UCSD-AML1 (cell line): ENCODE measurements around the gene PPP1R14C.

Experiments used
- DNase-seq: peaks from one replicate; lab custom pipeline; 2025; ENCODE audit not compliant: unreplicated experiment; lab: John Stamatoyannopoulos, UW

The PPP1R14C gene

DNA sequence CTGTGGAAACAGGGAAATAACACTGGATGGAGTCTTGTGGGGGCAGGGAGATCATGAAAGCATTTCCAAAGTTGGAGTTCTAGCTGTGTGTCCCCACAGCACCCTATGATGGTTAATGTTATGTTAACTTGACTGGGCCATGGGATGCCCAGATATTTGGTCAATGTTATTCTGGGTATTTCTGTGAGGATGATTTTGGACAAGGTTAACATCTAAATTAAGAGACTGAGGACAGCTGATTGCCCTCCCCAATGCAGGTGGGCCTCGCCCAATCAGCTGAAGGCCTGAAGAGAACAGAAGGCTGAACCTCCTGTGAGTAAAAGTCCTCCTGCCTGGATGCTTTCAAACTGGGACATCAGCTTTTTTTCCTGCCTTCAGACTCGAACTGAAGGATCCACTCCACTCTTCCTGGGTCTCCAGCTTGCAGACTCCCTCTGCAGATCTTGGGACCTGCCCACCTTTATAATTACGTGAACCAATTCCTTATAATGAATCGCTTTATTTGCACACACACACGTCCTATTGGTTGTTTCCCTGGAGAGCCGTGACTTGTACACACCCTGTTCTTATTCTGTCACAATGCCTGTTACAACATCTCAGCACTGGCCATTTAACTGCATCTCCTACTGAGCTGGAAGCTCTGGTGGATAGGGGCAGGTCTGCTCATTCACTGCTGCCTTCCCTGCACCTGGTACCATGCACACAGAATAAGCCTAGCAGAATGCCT, 126.4 kb downstream of the PPP1R14C start:
- no peak for DNase-seq

GRCh38 chr6:150269857-150270223, 127.0 kb downstream of the PPP1R14C start:
- DNase-seq: no peak

DNA sequence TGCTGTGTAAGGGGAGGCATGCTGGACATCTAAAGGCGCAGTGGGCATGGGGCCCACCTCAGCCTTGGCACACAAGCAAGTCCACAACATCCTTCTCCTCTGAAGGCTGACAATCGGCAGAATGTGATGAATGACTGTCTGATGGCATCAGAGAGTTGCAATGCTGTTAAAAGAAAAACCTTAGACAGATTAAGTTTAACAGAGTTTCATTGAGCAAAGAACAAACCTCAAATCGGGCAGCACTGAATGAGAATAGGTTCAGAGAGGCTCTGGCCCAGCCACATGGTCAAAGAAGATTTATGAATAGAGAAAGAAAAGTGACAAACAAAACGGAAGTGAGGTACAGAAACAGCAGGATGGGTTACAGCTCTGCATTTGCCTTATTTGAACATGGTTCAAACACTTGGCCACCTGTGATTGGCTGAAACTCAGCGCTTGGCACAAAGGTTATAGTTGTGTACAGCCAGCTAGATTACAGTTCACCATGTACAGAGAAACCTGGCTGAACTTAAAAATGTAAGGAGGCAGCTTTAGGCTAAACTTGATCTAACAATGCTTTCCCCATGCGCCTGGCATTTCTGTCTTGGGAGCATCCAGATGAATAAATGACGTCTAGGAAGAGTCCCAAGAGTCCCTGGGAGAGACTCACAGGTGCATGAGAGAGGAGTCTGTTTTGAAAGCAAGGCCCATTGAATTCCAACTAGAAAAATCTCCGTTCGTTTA, 127.6 kb downstream of the PPP1R14C start:
- no peak for DNase-seq

GRCh38 chr6:150271172-150271500, 128.3 kb downstream of the PPP1R14C start:
- DNase-seq: no peak

DNA sequence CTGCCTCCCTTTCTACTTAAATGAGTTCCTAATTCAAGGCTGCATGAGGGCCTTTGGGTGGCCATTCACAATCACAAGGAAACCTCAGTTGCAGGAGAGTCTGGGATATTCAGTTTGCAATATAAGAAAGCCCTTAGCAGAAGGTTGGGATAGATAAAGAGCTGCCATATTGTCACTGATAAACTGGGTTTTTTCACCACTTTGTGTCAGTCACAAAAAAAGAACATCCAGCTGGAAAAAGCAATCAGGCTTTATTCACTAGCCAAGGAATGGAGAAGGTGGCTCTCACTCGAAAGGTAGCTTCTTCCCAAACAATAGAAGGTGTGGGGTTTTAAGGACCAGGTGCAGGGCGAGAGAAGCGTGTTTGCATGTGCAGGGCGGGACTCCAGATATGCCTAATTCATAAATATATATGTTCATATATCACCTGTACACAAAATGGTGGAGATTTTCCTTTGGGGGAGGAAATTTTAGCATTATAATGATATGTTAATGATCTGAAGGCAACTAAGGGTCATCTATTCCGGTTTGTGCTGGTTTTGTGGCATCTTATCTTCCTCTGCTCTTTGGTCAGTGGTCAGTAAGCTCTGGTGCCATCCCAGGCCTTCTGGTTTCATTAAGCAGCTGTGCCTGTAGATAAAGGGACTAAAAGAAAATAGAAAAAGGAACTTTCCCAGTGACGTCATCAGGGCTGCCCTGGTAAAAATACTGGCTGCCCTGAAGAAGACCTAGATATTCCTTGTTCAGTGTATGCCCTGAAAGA, 128.8 kb downstream of the PPP1R14C start:
- DNase-seq: peak; percentile 18

- no peak for DNase-seq
Measured at GRCh38 chr6:150272264-150272975, 129.6 kb downstream of the PPP1R14C start.

DNA sequence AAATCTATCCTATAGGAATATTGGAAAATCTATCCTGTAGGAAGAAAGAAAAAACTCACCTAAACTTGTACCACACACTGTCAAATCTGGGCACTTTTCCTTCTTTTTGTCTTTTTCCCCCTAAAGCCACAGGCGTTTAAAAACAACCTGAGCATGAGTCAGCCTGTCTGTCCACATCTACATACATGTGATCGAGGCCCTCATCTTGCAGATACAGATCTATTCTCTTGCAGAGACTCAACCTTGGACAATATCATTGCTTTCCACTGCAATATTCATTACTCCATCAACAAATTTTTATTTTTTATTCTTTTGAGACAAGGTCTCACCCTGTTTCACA, 130.1 kb downstream of the PPP1R14C start:
- DNase-seq: no peak

GRCh38 chr6:150273457-150274309, 130.8 kb downstream of the PPP1R14C start:
- DNase-seq: no peak

- DNase-seq: no peak
Measured at GRCh38 chr6:150275489-150275888, 132.6 kb downstream of the PPP1R14C start.

DNA sequence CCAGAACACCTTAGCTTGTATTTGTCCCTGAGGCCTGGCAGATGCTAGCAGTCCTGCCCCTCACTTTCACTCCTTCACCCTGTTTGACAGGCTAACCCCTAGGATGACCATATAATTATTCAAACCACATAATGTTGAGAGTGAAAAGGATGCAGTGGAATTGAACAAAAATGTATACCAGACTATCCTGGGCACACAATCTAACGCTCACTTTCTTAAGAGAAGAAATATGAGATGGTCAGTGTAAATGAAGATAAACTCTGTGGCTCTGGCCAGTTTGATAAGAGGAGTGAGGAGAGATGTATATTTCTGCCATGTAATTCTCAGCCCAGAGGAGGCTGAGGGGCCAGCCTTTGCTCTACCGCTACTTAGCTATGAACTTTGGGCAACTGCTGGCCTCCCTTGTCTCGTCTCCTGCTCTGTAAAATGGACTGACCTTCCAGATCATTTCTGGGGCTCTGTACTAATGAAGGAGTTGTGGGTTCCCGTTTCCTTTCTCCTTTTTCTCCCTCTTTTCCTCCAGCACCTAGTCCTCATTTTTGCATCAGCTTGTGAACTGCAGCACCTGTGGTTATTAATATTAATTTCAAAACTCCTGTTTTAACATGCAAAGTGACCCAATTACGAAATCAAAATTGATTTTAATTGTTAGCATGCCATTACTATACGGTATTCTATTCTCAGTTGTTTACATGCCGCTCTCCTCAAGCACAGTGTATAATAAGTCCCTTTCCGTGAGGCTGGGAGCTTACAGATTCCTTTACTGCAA, 133.5 kb downstream of the PPP1R14C start:
- DNase-seq: no peak

GRCh38 chr6:150276937-150277742, 134.3 kb downstream of the PPP1R14C start:
- no peak for DNase-seq

DNA sequence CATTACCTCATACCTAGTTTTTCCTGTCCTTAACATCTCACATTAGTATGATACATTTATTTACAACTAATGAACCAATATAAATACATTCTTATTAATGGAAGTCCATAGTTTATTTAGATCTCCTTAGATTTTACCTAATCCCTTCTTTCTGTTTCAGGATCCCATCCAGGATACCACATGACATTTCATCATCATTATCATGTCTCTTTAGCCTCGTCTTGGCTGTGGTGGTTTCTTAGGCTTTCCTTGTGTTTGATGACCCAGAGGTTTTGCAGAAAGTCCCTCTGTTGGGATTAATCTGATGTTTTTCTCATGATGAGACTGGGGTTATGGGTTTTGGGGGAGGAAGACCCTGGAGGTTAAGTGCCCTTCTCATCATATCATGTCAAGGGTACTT, 136.7 kb downstream of the PPP1R14C start:
- DNase-seq: no peak

DNA sequence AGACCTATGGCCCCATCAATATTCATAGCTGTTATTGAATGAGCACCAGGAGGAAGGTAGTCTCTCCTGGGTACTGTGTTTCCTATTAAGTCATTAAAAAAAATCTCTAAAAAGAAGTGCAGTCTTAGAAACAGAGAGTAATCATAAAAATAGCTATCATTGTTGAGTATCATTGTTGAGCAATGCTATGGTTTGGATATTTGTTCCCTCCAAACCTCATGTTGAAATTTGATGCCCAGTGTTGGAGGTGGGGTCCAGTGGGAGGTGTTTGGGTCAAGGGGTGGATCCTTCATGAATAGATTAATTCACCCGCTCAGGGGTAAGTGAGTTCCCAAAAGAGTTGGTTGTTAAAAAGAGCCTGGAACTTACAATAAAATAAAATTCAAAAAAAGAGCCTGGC, 137.9 kb downstream of the PPP1R14C start:
- no peak for DNase-seq

GRCh38 chr6:150281767-150282166, 138.9 kb downstream of the PPP1R14C start:
- no peak for DNase-seq

GRCh38 chr6:150282806-150283205, 140.0 kb downstream of the PPP1R14C start:
- DNase-seq: no peak

GRCh38 chr6:150286460-150286859, 143.6 kb downstream of the PPP1R14C start:
- DNase-seq: no peak

GRCh38 chr6:150286912-150287311, 144.1 kb downstream of the PPP1R14C start:
- DNase-seq: no peak

GRCh38 chr6:150288456-150288855, 145.6 kb downstream of the PPP1R14C start:
- no peak for DNase-seq

DNA sequence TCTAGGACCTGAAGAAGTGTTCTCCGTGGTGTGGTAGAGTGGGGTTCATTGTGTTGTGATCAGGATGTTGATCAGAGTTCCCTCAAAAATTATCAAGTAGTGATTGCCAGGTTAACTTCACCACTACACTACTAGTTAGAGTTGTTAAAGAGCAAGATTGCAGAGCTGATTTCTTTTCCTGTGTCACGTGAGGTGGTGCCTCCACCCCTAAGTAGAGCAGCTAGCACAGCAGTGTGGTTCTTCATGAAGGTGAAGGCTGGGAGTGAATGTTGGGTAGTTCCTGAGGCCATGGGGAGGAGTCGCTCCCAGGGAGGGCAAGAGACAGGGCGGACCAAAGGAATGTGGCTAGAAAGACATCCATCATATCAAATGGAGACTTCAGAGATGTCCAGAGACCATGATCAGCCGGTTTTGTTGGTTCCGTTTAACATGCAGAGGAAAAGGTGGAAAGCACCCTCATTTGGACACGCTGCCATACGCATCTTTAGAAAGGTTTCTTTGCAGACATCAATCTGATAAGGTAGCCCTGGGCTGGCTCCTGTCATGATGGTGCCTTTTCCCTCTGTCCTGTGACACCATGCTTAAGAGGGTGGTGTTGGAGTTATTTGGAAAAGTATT, 146.7 kb downstream of the PPP1R14C start:
- no peak for DNase-seq
